SK-N-SH (cell line): Measurements from ENCODE around the gene MPPE1. TPM values are rescaled to one million over a fixed set of nuclear protein-coding genes. Genes with fewer than 3 reads are reported as not detected.
A peak's percentile ranks its signal among the peaks of the same experiment; 100 is the strongest.

Experiments used
- CTCF ChIA-PET: fragments of 300-600, 350-600 bp; formaldehyde crosslinking; extraction: SDS; loops from one replicate; lab custom pipeline; 2021; lab: Yijun Ruan, JAX
- POLR2A ChIA-PET: fragments of 350-600 bp; sonication (Branson Sonifier 250); formaldehyde crosslinking; extraction: SDS; loops from one replicate; lab custom pipeline; 2020; ENCODE audit warnings: antibody characterized with exemption, inconsistent platforms; lab: Yijun Ruan, JAX
- DNase-seq: peaks from one replicate; pipeline ENCODE4 v3.0.0; 2012
- H2AFZ ChIP-seq: fragments of 200-600 bp; sonication (generic); 2 replicates; pipeline ENCODE4 v1.8.1; 2016; ENCODE audit warnings: antibody characterized with exemption, mild to moderate bottlenecking, low read depth
- H3F3A ChIP-seq: fragments of 200-600 bp; sonication (generic); replicated peaks from 2 replicates; pipeline ENCODE3; 2016; ENCODE audit warnings: antibody characterized with exemption, mild to moderate bottlenecking; ENCODE audit not compliant: insufficient read depth
- H3K27ac ChIP-seq, 2 experiments: fragments of 200-500 bp in 1 of 2; fragments of 200-600 bp in 1 of 2; sonication (Bioruptor generic) in 1 of 2; sonication (generic), shearing (Covaris generic) in 1 of 2; 2 replicates each; pipeline versions ENCODE4 v1.5.1 to v1.6.1; 2014 to 2016; ENCODE audit warnings: low read depth in 2 of 2, inconsistent platforms in 1 of 2, low read length in 1 of 2, mild to moderate bottlenecking in 1 of 2, mixed read lengths in 1 of 2
- H3K27me3 ChIP-seq: fragments of 200-600 bp; sonication (generic), shearing (Covaris generic); 2 replicates; pipeline ENCODE4 v1.6.1; 2016; ENCODE audit warnings: mixed run types; ENCODE audit not compliant: insufficient read depth
- H3K36me3 ChIP-seq, 2 experiments: fragments of 200-500 bp in 1 of 2; fragments of 200-600 bp in 1 of 2; sonication (Bioruptor generic) in 1 of 2; sonication (generic) in 1 of 2; replicated peaks in 1 of 2; 2 replicates each; pipeline versions ENCODE3 to v1.5.1; 2014 to 2016; ENCODE audit warnings: low read length in 1 of 2, mild to moderate bottlenecking in 1 of 2; ENCODE audit not compliant: insufficient read depth in 2 of 2, control insufficient read depth in 1 of 2
- H3K4me1 ChIP-seq, 2 experiments: fragments of 200-500 bp in 1 of 2; fragments of 200-600 bp in 1 of 2; sonication (Bioruptor generic) in 1 of 2; sonication (generic), shearing (Covaris generic) in 1 of 2; 2 replicates each; pipeline versions ENCODE4 v1.5.1 to v1.6.1; 2014 to 2016; ENCODE audit warnings: low read depth in 1 of 2, low read length in 1 of 2, mixed run types in 1 of 2; ENCODE audit not compliant: insufficient read depth in 2 of 2, control insufficient read depth in 1 of 2
- H3K4me2 ChIP-seq: fragments of 200-600 bp; sonication (generic), shearing (Covaris generic); 2 replicates; pipeline ENCODE4 v1.6.1; 2017; ENCODE audit warnings: mixed run types
- H3K4me3 ChIP-seq, 2 experiments: fragments of 200-500 bp in 1 of 2; fragments of 200-600 bp in 1 of 2; sonication (Bioruptor generic) in 1 of 2; sonication (generic), shearing (Covaris generic) in 1 of 2; 2 replicates each; pipeline versions ENCODE4 v1.5.1 to v1.8.1; 2014 to 2016; ENCODE audit warnings: low read depth in 2 of 2, inconsistent platforms in 1 of 2, low read length in 1 of 2, mild to moderate bottlenecking in 1 of 2, mixed read lengths in 1 of 2, moderate library complexity in 1 of 2
- H3K79me2 ChIP-seq: fragments of 200-600 bp; sonication (generic); 2 replicates; pipeline ENCODE4 v1.8.1; 2017; ENCODE audit warnings: mild to moderate bottlenecking; ENCODE audit not compliant: insufficient read depth
- H3K9ac ChIP-seq: fragments of 200-600 bp; sonication (generic); 2 replicates; pipeline ENCODE4 v1.6.1; 2017; ENCODE audit warnings: mixed run types
- H3K9me2 ChIP-seq: fragments of 200-600 bp; sonication (generic); 2 replicates; pipeline ENCODE4 v1.6.1; 2017; ENCODE audit warnings: mixed run types
- H3K9me3 ChIP-seq: fragments of 200-600 bp; sonication (generic); 2 replicates; pipeline ENCODE4 v1.6.1; 2017; ENCODE audit warnings: mixed run types, mild to moderate bottlenecking, moderate library complexity
- H4K20me1 ChIP-seq: fragments of 200-600 bp; sonication (generic); 2 replicates; pipeline ENCODE4 v1.6.1; 2017; ENCODE audit warnings: mild to moderate bottlenecking, mixed run types; ENCODE audit not compliant: insufficient read depth
- CHD2 ChIP-seq: fragments of 150-350 bp; IDR thresholded peaks from 2 replicates; pipeline ENCODE4 v1.6.1; 2018; ENCODE audit warnings: low read length; ENCODE audit not compliant: partially characterized antibody
- CTCF ChIP-seq: fragments of 200-600 bp; sonication (generic); IDR thresholded peaks from 2 replicates; pipeline ENCODE4 v1.6.1; 2017; ENCODE audit warnings: antibody characterized with exemption, mild to moderate bottlenecking, moderate library complexity
- ELF1 ChIP-seq: IDR thresholded peaks from 2 replicates; pipeline ENCODE4 v1.4.0; 2012
- EP300 ChIP-seq, 2 experiments: IDR thresholded peaks; 2 replicates each; pipeline versions ENCODE4 v1.4.0 to v1.6.1; 2012; ENCODE audit warnings: borderline replicate concordance in 1 of 2, low read depth in 1 of 2, low read length in 1 of 2
- EZH2phosphoT487 ChIP-seq: fragments of 200-600 bp; sonication (generic); IDR thresholded peaks from 2 replicates; pipeline ENCODE4 v1.6.1; 2017; ENCODE audit warnings: low read depth, mixed run types, mild to moderate bottlenecking, antibody characterized with exemption, moderate library complexity, borderline replicate concordance
- FOXJ3 ChIP-seq: sonication (generic); formaldehyde crosslinking; IDR thresholded peaks from 2 replicates; pipeline ENCODE4 v1.5.1; 2020; ENCODE audit warnings: mild to moderate bottlenecking, missing genetic modification reagents
- FOXM1 ChIP-seq: IDR thresholded peaks from 2 replicates; pipeline ENCODE4 v1.4.0; 2012; ENCODE audit warnings: low read depth, mild to moderate bottlenecking
- GATA2 ChIP-seq: sonication (generic); formaldehyde crosslinking; IDR thresholded peaks from 2 replicates; pipeline ENCODE4 v1.5.0; 2020; ENCODE audit warnings: mild to moderate bottlenecking, missing genetic modification reagents
- JUND ChIP-seq: IDR thresholded peaks from 2 replicates; pipeline ENCODE4 v1.4.0; 2012
- MEF2A ChIP-seq: IDR thresholded peaks from 2 replicates; pipeline ENCODE4 v1.4.0; 2012; ENCODE audit warnings: low read depth, borderline replicate concordance
- NRF1 ChIP-seq: IDR thresholded peaks from 2 replicates; pipeline ENCODE4 v1.6.1; 2012; ENCODE audit warnings: low read depth, mild to moderate bottlenecking, low read length
- POLR2AphosphoS5 ChIP-seq: IDR thresholded peaks from 2 replicates; pipeline ENCODE4 v1.6.1; 2012; ENCODE audit warnings: low read depth, low read length
- RAD21 ChIP-seq: IDR thresholded peaks from 2 replicates; pipeline ENCODE4 v1.6.1; 2012; ENCODE audit warnings: mild to moderate bottlenecking, low read length
- RCOR1 ChIP-seq: fragments of 150-350 bp; IDR thresholded peaks from 2 replicates; pipeline ENCODE4 v1.6.1; 2017; ENCODE audit warnings: antibody characterized with exemption, low read length
- TCF12 ChIP-seq: IDR thresholded peaks from 2 replicates; pipeline ENCODE4 v1.4.0; 2012
- TEAD4 ChIP-seq: IDR thresholded peaks from 2 replicates; pipeline ENCODE4 v1.4.0; 2012; ENCODE audit warnings: mild to moderate bottlenecking, borderline replicate concordance; ENCODE audit not compliant: insufficient read depth
- USF2 ChIP-seq: fragments of 150-350 bp; IDR thresholded peaks from 2 replicates; pipeline ENCODE4 v1.6.1; 2017; ENCODE audit warnings: antibody characterized with exemption, low read length, low read depth, borderline replicate concordance
- YY1 ChIP-seq: IDR thresholded peaks from 2 replicates; pipeline ENCODE4 v1.4.0; 2012; ENCODE audit warnings: low read depth, mild to moderate bottlenecking
- WGBS: methylation state at CpG from one replicate; pipeline ENCODE4 v1.1.6; 2017; ENCODE audit warnings: low lambda C conversion rate; 5-methylcytosine and 5-hydroxymethylcytosine counted together
- polyA plus RNA-seq, 3 experiments: library from polyadenylated mRNA; depleted of rRNA; stranded (reverse); fragments of >200 nt; gene quantifications; 2 replicates each; pipeline ENCODE4 v1.2.3, GENCODE V29; 2012
- TF ChIP-seq, protein P1 (sequence below): IDR thresholded peaks from 2 replicates; pipeline ENCODE4 v1.6.1; 2012; ENCODE audit warnings: mild to moderate bottlenecking, low read depth, low read length, moderate library complexity
- TF ChIP-seq, protein P2 (sequence below): IDR thresholded peaks from 2 replicates; pipeline ENCODE4 v1.4.0; 2012; ENCODE audit warnings: low read depth, borderline replicate concordance
- TF ChIP-seq, protein P3 (sequence below): IDR thresholded peaks from 2 replicates; pipeline ENCODE4 v1.4.0; 2012; ENCODE audit warnings: low read depth, borderline replicate concordance

Gene MPPE1
- polyA plus RNA-seq, 1 of the 3 experiments (the other 2 are of a cell fraction), result 13.2 TPM

DNA sequence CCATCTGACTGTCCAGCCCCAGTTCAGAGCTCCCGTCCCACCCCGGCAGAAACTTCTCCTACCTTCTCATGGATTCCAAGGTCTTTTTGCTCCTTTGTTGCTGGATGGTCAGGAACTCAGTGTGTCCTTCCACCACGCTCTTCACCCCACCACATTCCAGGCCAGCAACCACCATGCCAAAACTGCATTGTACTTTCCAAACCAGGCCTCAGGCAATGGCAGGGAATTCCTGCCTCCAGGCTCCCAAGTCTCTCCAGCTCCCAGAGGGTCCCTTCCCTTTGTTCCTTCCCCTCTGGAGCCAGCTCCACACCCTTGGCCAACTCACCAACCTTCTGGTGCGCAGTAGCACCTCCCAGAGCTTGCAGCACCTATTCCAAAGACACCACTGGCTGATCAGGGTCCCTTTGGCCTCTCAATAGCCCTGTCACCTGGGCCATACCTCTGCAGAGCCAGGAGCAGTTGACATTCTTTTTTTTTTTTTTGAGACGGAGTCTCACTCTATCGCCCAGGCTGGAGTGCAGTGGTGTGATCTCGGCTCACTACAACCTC, 48.8 kb downstream of the MPPE1 start (continued):
- TF ChIP-seq YY1 (no peak), JUND (no peak), CTCF (no peak), EZH2phosphoT487 (no peak)

DNA sequence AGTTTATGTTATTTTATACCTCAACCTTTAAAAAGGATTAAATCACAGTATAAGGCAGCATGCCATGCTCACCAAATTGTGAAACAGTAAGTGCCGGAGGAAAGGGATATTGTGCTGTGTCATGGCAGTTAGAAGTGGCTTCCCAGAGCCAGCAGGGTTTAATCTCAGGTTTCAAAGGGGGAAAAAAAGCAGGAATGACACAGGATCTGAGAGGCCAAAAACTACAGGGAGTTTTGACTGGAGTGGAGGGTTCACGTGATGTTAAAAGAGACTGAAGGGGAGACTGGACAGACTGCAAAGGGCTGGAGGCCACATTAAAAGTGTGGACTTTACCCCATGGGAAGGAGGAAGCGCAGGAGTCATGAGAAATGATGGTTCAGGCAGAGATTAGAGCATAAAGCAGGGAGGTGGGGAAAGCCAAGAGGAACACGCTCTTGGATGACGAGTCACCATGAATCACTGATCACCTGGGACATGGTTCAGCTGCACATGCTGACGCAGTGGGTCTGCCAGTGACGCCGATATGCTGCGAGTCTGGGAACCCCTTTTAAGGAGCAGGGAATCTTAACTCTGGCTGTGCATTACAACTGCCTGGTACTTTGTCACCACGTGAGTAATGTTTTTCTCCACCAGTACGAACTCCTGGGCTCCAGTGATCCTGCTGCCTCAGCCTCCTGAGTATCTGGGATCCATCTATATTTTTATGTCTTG, 50.8 kb downstream of the MPPE1 start:
- no peak for DNase-seq
- POLR2A ChIA-PET, result no interaction called here
- peak overlapping the region in 1 of 2 experiments; percentile 93; a peak in 2 of 4 replicates for H3K27ac ChIP-seq
- H3K4me2 ChIP-seq, result peak overlapping the region; percentile 59
- H3K9ac ChIP-seq, result peak overlapping the region; percentile 61
- 6% methylated on average over 11 of the region's 11 CpGs for WGBS
- peaks cover 5 to 9% of the 10 kb centered on the region in 2 experiments; a peak in 3 of 4 replicates for H3K4me1 ChIP-seq
- peaks cover 26% of the 10 kb centered on the region for H3F3A ChIP-seq
- CTCF ChIA-PET, result no interaction called here
- no peaks in the 10 kb centered on the region for H3K9me3 ChIP-seq
- no peaks in the 10 kb centered on the region for H3K27me3 ChIP-seq
- H3K36me3 ChIP-seq, result peaks cover 0 to 21% of the 10 kb centered on the region in 2 experiments
- H3K4me3 ChIP-seq, result peak overlapping the region in 1 of 2 experiments; percentile 38; a peak in 2 of 4 replicates
- peak overlapping the region; percentile 31; the same call in 1 of the 2 replicates for H2AFZ ChIP-seq
- no peaks in the 10 kb centered on the region for H3K9me2 ChIP-seq
- peaks cover 8% of the 10 kb centered on the region; the same call in 1 of the 2 replicates for H4K20me1 ChIP-seq
- H3K79me2 ChIP-seq, result peaks cover 24% of the 10 kb centered on the region
- TF ChIP-seq USF2 (no peak), ELF1 (0 out of 2 replicates have a peak, but pooled peaks have one; percentile 8), MEF2A (no peak), RAD21 (no peak), RCOR1 (no peak), FOXM1 (no peak), GATA2 (no peak), TCF12 (peak; percentile 42; the same call in 1 of the 2 replicates), CHD2 (no peak), POLR2AphosphoS5 (no peak), YY1 (0 out of 2 replicates have a peak, but pooled peaks have one; percentile 31), FOXJ3 (CRISPR knock-in tag) (no peak), NRF1 (no peak), TEAD4 (no peak), EP300 (IDR thresholded peaks at IDR 0.05; ENCODE audit: borderline replicate concordance in 1 of 2, low read depth in 1 of 2, low read length in 1 of 2) (peak in 1 of 2 experiments; percentile 4; a peak in 1 of 4 replicates)
- TF ChIP-seq, protein P1, sequence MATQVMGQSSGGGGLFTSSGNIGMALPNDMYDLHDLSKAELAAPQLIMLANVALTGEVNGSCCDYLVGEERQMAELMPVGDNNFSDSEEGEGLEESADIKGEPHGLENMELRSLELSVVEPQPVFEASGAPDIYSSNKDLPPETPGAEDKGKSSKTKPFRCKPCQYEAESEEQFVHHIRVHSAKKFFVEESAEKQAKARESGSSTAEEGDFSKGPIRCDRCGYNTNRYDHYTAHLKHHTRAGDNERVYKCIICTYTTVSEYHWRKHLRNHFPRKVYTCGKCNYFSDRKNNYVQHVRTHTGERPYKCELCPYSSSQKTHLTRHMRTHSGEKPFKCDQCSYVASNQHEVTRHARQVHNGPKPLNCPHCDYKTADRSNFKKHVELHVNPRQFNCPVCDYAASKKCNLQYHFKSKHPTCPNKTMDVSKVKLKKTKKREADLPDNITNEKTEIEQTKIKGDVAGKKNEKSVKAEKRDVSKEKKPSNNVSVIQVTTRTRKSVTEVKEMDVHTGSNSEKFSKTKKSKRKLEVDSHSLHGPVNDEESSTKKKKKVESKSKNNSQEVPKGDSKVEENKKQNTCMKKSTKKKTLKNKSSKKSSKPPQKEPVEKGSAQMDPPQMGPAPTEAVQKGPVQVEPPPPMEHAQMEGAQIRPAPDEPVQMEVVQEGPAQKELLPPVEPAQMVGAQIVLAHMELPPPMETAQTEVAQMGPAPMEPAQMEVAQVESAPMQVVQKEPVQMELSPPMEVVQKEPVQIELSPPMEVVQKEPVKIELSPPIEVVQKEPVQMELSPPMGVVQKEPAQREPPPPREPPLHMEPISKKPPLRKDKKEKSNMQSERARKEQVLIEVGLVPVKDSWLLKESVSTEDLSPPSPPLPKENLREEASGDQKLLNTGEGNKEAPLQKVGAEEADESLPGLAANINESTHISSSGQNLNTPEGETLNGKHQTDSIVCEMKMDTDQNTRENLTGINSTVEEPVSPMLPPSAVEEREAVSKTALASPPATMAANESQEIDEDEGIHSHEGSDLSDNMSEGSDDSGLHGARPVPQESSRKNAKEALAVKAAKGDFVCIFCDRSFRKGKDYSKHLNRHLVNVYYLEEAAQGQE, result no peak
- TF ChIP-seq, protein P2, sequence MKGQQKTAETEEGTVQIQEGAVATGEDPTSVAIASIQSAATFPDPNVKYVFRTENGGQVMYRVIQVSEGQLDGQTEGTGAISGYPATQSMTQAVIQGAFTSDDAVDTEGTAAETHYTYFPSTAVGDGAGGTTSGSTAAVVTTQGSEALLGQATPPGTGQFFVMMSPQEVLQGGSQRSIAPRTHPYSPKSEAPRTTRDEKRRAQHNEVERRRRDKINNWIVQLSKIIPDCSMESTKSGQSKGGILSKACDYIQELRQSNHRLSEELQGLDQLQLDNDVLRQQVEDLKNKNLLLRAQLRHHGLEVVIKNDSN, result peak; percentile 53; the same call in 1 of the 2 replicates
- TF ChIP-seq, protein P3, sequence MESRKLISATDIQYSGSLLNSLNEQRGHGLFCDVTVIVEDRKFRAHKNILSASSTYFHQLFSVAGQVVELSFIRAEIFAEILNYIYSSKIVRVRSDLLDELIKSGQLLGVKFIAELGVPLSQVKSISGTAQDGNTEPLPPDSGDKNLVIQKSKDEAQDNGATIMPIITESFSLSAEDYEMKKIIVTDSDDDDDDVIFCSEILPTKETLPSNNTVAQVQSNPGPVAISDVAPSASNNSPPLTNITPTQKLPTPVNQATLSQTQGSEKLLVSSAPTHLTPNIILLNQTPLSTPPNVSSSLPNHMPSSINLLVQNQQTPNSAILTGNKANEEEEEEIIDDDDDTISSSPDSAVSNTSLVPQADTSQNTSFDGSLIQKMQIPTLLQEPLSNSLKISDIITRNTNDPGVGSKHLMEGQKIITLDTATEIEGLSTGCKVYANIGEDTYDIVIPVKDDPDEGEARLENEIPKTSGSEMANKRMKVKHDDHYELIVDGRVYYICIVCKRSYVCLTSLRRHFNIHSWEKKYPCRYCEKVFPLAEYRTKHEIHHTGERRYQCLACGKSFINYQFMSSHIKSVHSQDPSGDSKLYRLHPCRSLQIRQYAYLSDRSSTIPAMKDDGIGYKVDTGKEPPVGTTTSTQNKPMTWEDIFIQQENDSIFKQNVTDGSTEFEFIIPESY, result no peak
